Suppressor macrophage treated with lipopolysaccharide for 4 hours (primary cell): ENCODE results near the gene EDDM13.
"Not testable (repeated sequence)": the region's sequence is repeated elsewhere in the genome, so short reads cannot be mapped to it uniquely, and the experiment has no call there.

Experiments used
- DNase-seq: peaks from one replicate; pipeline ENCODE4 v3.0.0-alpha.2; 2020

EDDM13 gene, protein sequence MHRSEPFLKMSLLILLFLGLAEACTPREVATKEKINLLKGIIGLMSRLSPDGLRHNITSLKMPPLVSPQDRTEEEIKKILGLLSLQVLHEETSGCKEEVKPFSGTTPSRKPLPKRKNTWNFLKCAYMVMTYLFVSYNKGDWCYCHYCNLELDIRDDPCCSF

DNA sequence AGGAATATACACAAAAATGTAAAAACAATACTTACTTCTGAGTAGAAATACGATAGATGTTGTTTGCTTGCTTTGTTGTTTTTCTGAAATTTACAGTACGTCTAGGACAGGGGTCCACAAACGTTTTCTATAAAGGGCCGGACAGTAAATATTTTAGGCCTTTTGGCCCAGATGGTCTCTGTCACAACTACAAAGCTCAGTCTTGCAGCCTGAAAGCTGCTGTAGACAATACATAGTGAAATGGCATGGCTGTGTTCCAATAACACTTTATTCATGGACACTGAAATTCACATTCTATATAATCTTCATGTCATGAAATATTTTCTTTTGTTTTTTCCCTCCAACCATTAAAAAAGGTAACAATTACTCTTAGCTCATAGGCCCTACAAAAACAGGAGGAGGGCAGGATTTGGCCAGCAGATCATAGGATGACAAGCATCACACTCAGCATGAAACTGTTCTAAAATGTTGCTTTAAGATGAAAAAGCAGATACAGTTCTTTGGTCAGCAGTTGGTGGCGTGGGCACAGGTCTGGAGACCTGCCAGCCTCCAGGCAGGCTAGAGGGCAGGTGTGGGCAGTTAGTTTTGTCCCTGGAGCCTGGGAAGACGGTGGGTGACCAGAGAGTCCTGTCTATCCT is at the start of gene EDDM13:
Gene EDDM13 (plus strand): TSS at position 588 of the 638 bp plus-strand sequence. CDS start 87 bp downstream, outside the sequence.
- DNase-seq: no peak

DNA sequence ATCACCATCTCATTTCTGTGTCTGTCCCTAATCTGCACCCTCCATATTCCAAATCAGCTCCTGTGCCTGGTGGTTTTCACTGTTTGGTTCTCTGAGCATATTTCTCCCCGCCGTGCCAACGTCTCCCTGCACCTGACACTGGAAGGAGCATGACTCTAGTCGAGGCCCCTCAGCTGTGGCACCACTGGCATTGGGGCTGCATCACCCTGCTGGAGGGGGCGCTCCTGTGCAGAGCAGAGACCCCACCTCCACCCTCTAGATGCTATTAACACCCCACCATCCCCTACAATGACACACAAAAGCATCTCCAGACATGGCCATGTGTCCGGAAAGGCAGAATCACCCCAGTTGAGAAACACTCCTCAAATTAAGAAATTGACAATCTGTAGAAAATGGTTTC is 49.6 kb upstream of the EDDM13 start:
- DNase-seq: no peak

DNA sequence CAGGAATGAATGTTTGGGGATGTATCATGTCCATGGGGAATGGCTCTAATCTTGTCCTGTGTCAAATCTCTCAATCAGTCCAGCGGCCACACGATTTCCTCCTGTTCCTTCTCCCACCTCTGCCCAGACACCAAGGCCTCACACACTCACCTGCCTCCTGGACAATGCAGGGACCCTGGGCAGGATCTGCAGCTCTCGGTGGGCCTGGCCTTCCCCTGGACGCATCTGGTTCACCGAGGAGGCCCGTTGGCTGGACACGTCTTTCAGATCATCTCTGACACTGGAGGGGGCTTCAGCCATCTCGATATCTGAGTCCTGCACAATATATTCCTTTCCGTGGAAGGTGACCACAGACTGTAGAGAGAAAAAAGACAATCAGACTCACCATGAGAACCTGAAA is 49.1 kb upstream of the EDDM13 start:
- no peak for DNase-seq

DNA sequence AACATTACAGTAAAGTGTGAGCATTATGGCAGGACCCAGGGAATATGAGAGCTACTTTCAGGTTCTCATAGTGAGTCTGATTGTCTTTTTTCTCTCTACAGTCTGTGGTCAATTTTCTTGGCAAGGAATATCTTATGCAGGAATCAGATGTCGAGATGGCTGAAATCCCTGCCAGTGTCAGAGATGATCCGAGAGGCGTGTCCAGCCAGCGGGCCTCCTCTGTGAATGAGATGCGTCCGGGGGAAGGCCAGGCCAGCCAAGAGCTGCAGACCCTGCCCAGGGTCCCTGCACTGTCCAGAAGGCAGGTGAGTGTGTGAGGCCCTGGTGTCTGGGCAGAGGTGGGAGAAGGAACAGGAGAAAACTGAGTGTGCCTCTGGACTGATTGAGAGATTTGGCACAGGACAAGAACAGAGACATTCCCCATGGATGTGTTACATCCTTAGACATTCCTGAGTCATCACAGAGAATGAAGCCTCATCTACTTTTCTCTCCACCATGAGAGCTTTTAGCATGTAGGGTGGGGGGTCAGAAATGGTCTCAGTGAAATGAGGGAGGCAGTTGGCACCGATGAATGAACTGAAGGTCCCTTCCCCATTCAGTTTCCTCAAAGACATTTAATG is 27.3 kb upstream of the EDDM13 start:
- no peak for DNase-seq

DNA sequence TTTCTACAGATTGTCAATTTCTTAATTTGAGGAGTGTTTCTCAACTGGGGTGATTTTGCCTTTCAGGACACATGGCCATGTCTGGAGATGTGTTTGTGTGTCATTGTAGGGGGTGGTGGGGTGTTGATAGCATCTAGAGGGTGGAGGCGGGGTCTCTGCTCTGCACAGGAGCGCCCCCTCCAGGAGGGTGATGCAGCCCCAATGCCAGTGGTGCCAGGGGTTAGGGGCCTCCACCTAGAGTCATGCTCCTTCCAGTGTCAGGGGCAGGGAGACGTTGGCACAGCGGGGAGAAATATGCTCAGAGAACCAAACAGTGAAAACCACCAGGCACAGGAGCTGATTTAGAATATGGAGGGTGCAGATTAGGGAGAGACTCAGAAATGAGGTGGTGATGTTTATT is 26.8 kb upstream of the EDDM13 start:
- DNase-seq: not testable (repeated sequence)

DNA sequence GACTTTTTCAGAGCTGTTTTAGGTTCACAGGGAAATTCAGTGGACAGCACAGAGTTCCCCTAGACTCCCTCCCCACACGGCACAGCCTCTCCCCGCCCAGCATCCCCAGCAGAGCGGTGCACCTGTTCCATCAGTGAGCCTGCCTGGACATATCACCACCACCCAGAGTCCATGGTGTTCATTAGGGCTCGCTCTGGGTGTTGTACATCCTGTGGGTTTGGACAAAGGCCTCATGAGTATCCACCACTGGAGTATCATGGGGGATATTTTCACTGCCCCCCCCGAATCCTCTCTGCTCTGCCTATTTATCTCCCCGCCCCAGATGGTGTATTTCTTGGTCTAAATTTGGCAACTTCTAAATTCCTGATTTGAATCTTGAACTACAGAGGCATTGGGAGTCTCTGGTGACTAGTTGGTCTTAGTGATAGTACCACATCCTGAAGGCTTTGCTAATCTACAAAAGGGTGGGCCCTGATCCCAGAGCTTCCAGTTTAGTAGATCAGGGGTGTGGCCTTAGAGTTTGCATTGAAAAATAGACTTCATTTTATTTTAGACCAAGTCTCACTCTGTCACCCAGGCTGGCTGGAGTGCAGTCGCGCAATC is 23.7 kb upstream of the EDDM13 start:
- DNase-seq: not testable (repeated sequence)

DNA sequence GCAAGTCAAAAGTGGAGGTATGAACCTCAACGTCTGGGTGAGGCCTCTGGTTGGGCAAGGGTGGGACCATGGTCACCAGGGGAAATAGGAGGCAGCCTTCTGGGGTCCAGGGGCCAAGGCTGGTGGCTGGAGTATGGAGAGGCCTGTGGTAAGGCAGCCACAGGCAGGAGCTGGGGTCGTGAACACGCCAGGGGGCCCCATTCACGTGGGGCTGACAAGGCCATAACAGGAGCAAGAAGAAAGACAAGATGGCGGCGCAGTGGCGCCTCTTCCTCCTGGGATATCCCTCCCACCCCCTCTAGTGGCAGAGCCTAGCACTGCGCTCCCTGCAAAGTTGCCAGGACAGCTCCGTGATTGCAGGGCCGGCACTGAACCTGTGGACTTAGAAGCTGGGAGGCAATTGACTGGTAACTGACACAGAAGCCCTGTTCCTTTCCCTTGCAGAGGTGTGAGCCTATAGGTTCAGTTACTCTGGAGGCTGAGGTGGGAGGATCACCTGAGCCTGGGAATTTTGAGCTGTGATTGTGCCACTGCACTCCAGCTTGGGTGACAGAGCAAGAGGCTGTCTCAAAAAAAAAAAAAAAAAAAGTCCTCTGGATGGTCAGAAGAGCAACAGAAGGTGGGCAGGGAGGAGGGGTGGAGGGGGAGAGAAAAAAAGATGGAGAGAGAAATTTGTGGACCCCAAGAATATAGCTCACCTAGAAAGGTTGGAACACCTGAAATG is 19.7 kb upstream of the EDDM13 start:
- DNase-seq: peak; percentile 79

DNA sequence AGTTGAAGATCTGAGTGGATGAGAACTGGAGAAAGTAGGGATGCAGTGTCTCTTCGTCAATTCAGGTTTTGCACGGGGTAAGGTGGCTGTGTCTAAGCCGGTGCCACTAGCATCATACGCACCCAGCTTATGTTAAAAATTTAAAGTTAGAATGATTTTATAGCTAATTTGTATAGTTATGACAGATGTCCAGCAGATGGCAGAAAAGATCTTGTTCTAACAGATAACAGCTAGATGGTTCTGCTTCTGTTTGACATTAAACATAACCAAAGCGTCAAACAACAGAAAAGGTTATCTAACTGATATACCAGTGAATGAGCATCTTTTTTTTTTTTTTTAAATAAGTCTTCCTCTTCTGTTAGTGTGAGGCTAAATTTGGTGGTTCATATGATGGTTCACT is 18.8 kb upstream of the EDDM13 start:
- DNase-seq: peak; percentile 84

DNA sequence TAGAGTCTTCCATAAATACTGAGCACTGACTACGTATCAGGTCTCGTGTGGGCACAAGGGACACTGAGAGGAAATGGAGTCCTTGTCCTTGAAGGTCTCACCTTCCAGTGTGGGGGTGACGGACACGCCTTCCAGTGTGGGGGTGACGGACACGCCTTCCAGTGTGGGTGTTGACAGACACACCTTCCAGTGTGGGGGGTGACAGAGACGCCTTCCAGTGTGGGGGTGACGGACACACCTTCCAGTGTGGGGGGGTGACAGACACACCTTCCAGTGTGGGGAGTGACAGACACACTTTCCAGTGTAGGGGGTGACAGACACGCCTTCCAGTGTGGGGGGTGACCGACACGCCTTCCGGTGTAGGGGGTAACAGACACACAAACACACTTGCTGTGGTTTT is 14.3 kb upstream of the EDDM13 start:
- no peak for DNase-seq

DNA sequence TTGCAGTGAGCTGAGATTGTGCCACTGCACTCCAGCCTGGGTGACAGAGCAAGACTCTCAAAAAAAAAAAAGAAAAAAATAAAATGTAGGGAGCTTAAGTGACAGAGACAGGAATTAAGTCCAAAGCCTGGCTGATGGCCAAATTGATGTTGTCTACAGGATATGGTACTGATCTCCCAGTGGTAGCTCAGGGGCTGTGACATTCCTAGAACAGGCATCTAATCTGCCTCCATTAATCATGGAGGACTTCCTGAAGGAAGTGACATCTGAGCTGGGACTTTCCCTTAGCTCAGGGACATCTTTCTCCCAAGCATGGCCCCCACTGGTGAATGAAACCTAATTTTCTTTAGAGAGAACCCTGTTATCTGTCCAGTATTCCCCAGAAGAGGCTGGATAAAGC is 11.4 kb upstream of the EDDM13 start:
- DNase-seq: no peak

DNA sequence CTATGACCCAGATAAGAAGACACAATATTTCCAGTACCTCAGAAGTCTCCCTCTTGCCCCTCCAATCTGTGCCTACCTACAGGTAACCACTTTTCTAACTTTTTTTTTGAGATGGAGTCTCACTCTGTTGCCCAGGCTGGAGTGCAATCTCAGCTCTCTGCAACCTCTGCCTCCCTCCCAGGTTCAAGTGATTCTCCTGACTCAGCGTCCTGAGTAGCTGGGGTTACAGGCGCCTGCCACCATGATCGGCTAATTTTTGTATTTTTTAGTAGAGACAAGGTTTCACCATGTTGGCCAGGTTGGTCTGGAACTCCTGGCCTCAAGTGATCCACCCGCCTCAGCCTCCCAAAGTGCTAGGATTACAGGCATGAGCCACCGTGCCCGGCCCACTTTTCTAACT is 10.6 kb upstream of the EDDM13 start:
- not testable (repeated sequence) for DNase-seq

DNA sequence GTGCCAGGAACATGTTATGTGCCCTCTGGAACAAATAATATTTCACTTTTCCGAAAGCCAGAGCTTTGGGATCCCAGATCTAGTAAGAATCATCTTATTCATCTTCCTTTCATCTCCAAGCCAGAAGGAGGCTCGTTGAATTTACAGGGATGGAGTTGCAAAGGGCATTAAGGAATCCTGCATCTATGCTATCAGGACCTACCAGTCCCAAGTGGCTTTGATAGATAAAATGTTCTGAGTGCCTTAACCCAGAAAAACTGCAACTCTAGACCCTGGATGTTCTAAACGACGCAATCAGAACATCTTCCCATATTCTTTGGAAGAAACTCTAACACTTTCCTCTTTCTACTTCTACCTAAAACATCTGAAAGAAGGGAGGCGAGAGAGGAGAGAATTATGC is 9.2 kb upstream of the EDDM13 start:
- DNase-seq: no peak

DNA sequence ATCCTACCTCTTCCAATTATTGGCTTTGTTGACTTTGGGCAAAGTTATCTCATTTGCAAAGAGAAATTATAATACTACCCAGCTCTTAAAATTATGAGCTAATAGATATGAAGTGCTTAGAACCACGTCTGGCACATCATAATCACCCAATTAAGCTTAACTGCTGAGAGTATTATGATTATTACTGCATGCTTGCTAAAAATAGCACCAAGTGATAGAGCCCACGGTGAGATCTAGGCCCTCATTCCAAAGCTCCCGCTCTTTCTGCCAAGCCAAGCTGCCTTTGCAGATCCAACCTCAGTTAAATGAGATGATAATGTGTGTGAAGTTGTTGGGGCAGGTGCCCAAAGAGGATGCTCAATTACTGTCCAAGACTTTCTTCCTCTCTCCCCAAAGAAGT is 6.5 kb upstream of the EDDM13 start:
- no peak for DNase-seq

DNA sequence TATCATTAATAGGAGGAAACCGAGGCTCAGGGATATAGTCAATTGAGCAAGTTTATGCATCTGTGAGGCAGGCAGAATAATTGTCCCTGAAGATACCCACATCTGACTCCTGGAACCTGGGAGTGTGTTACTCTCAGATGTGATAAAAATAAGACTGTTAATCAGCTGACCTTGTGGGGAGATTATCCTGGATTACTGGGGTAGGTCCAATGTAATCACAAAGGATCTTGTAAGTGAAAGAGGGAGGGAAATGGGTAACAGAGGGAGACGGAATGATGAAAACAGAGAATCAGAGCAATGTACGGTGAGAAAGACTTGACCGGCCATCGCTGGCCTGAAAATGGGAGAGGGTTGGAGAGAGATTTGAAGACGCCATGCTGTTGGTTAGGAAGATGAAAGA is 3.2 kb upstream of the EDDM13 start:
- no peak for DNase-seq

DNA sequence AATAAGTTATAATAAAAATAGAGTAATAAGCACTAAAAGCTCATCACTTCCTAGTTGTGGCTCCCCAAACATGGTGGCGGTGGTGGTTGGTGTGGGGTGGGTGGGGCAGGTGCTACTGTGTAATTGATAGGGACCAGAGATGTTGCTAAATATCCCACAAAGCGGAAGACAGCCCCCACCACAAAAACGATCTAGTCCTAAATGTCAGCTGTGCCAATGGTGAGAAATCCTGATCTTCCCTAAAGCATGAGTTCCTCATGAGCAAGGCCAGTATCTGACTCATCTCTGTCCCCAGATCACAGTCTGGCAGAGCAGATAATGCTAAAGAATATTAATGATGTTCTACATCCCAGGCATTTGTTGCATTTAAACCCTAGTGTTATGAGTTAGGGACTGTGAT is 1.9 kb upstream of the EDDM13 start:
- DNase-seq: peak; percentile 90

DNA sequence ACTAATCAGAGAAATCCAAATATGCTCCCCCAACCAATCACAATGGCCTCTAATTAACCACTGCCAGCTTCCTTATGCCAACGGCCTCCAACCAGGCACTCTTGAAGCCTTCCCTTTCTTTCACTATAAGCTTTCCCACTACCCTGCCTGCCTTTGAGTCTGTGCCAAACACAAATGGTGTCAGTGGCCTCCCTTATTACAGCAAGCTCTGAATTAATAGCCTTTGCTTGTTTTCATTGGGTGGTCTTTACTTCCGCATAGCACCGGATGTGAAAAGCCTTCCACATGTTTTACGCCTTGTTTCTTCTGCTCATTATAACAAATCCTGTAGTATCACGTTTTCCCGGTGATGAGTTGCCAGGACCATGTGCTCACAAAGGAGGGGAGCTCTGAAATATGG is 1.4 kb upstream of the EDDM13 start:
- peak; percentile 4 for DNase-seq

DNA sequence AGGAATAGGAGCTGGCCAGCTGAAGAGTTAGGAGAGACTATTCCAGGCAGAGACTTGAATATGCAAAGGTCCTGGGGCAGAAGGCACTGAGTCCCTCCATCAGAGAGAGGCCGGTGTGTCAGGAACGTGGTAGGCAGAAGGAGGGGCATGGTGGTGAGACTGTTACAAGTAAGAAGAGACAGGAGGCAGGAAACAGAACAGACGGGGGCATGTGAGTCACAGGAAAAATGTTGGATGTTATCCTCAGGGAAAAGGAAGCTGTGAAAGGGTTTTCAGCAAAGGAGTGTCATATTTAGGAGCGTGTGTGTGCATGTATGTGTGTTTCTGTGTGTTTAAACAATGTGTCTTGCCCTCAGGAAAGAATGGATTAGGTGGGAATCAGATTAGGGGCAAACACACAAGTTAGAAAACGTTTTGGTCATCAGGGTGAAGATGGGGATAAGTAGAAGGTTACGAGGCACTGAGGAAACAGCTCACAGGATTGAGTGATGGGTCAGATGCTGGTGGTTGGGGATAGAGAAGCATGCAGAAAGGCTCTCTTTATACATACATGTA is 1.1 kb downstream of the EDDM13 start:
- no peak for DNase-seq

DNA sequence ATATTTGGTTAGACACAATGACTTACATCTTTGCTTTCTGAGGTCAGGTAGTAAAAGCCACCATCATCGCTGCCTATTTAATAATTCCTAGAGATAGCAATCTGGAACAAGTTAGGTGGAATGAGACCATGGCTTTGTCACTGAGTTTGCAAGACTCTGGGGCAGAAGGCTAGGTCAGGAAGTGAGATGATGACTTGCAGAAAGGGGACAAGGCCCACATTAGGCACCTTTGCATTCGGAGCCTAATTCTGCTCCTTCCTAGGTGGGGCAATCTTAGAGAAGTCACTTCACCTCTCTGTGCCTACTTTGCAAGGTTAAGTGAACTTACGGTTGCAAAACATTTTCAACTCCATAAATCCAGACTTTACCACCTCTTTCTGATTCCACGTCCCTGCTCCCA is 10.3 kb downstream of the EDDM13 start:
- no peak for DNase-seq

DNA sequence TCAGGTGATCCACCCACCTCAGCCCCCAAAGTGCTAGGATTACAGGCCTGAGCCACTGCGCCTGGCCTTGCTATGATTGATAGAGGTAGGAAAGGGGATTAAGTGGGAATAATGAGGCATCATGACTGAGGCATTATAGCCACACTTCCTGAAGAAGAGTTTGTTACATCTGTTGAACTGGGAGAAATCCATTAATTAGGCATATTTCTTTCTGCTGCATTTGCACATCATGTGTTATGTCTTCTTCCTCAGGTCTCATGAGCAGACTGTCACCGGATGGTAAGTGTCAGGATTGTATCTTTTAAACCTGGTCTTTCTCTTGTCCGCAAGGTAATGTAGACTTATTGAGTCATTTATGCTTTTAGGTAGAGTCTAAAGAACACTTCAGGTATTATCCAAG is 12.2 kb downstream of the EDDM13 start:
- DNase-seq: no peak

DNA sequence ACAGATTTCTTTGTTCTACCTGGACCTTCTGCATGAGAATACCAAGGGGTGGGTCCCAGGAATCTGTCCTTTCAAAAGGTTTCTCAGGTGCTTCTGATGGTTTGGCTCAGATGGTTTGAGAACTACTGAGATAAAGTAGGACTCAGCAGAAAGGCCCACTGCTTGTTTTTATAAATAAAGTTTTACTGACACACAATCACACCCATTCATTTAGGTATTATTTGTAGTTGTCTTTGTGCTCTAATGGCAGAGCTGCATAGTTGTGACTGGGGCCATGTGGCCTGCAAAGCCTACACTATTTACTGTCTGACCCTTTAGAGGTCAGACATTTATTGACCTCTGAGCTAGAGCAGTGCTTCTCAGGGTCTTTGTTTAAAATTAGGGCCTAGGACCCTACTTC is 17.6 kb downstream of the EDDM13 start:
- no peak for DNase-seq

DNA sequence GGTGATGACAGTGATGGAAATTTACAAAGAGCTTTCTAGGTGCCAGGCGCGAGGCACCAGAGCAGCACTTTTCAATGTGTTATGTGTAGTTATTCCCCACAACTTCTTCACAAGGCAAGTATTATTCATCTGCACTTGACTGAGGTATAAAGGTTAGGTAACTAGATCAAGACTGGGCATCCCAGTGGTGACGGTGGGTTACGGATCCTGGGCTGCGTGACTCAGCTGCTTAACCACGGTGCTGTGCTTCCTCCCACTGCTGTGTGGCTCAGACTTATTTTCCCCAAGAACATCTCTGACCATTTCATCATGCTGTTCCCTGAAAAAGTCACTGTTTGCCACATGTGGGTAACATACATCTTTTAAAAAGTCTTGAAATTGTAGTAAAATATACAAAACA is 19.3 kb downstream of the EDDM13 start:
- DNase-seq: peak; percentile 6

DNA sequence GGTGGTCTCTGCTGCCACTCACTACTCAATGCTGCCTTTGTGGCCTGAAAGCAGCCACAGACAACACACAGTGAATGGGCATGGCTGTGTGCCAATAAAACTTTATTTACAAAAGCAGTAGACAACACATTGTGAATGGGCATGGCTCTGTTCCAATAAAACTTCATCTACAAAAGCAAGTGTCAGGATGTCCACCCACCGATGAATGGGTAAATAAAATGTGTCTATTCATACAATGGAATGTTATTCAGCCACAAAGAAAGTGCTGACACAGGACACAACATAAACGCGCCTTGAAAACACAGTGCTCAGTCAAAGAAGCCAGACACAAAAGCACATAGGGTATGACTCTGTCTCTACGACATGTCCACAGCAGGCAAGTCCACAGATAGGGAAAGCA is 22.0 kb downstream of the EDDM13 start:
- no peak for DNase-seq
